OCI-LY3 (cell line): ENCODE data around the gene RPS19.

ENCODE experiments used
- H2AFZ ChIP-seq: fragments of 200-600, 300-600 bp; shearing (Covaris generic); 2 replicates; pipeline ENCODE4 v1.6.0; 2014; ENCODE audit warnings: antibody characterized with exemption, low read depth, low read length
- H3K27ac ChIP-seq: fragments of 200-600, 300-600 bp; sonication (generic); 2 replicates; pipeline ENCODE4 v1.5.1; 2014; ENCODE audit warnings: mild to moderate bottlenecking, low read length, moderate library complexity, mixed read lengths
- H3K27me3 ChIP-seq: fragments of 200-600, 300-600 bp; sonication (generic); 2 replicates; pipeline ENCODE4 v1.6.1; 2014; ENCODE audit warnings: low read depth, low read length, mixed read lengths
- H3K36me3 ChIP-seq: fragments of 200-600, 300-600 bp; sonication (generic); replicated peaks from 2 replicates; pipeline ENCODE3; 2014; ENCODE audit warnings: low read depth, low read length, mixed read lengths
- H3K4me1 ChIP-seq: fragments of 300-600, 200-600 bp; sonication (generic); 2 replicates; pipeline ENCODE4 v1.6.1; 2014; ENCODE audit warnings: low read length, mixed read lengths
- H3K4me2 ChIP-seq: fragments of 200-600, 300-600 bp; sonication (generic); 2 replicates; pipeline ENCODE4 v1.6.1; 2014; ENCODE audit warnings: low read length, mixed read lengths
- H3K4me3 ChIP-seq: fragments of 300-600, 200-600 bp; sonication (generic); 2 replicates; pipeline ENCODE4 v1.5.1; 2014; ENCODE audit warnings: antibody characterized with exemption, mild to moderate bottlenecking, low read length, moderate library complexity
- H3K79me2 ChIP-seq: fragments of 300-600, 200-600 bp; shearing (Covaris generic); 2 replicates; pipeline ENCODE4 v1.6.1; 2014; ENCODE audit warnings: mild to moderate bottlenecking, low read length, mixed read lengths
- H3K9ac ChIP-seq: fragments of 300-600, 200-600 bp; shearing (Covaris generic); 2 replicates; pipeline ENCODE4 v1.6.0; 2014; ENCODE audit warnings: mild to moderate bottlenecking, low read length, moderate library complexity
- H3K9me3 ChIP-seq: fragments of 200-600, 300-600 bp; shearing (Covaris generic); 2 replicates; pipeline ENCODE4 v1.6.1; 2014; ENCODE audit warnings: low read length, mixed read lengths; ENCODE audit not compliant: insufficient read depth
- H4K20me1 ChIP-seq: fragments of 200-600, 300-600 bp; sonication (generic); 2 replicates; pipeline ENCODE4 v1.6.1; 2016; ENCODE audit warnings: low read length, mixed read lengths; ENCODE audit not compliant: insufficient read depth
- EZH2phosphoT487 ChIP-seq: fragments of 200-600 bp; shearing (Covaris generic); IDR thresholded peaks from 2 replicates; pipeline ENCODE4 v1.6.1; 2018; ENCODE audit warnings: antibody characterized with exemption, mixed run types, low read depth
- TF ChIP-seq, protein P1 (sequence below): fragments of 200-600, 300-600 bp; sonication (generic); IDR thresholded peaks from 2 replicates; pipeline ENCODE4 v1.5.1; 2014; ENCODE audit warnings: antibody characterized with exemption, low read length, low read depth

Gene RPS19

DNA sequence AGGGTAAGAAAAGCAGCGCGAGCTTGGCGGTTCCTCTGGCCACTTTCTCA lies 15.2 kb upstream of the RPS19 start, which contains the start of gene DMRTC2:
Gene DMRTC2, plus strand, starts transcription at position 42 of the 50 bp plus-strand sequence. CDS start 2,387 bp downstream, outside the sequence.
- H3K36me3 ChIP-seq = no peaks in the 10 kb centered on the region
- TF ChIP-seq, protein P1, sequence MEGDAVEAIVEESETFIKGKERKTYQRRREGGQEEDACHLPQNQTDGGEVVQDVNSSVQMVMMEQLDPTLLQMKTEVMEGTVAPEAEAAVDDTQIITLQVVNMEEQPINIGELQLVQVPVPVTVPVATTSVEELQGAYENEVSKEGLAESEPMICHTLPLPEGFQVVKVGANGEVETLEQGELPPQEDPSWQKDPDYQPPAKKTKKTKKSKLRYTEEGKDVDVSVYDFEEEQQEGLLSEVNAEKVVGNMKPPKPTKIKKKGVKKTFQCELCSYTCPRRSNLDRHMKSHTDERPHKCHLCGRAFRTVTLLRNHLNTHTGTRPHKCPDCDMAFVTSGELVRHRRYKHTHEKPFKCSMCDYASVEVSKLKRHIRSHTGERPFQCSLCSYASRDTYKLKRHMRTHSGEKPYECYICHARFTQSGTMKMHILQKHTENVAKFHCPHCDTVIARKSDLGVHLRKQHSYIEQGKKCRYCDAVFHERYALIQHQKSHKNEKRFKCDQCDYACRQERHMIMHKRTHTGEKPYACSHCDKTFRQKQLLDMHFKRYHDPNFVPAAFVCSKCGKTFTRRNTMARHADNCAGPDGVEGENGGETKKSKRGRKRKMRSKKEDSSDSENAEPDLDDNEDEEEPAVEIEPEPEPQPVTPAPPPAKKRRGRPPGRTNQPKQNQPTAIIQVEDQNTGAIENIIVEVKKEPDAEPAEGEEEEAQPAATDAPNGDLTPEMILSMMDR = no peak
- TF ChIP-seq EZH2phosphoT487 = no peak

DNA sequence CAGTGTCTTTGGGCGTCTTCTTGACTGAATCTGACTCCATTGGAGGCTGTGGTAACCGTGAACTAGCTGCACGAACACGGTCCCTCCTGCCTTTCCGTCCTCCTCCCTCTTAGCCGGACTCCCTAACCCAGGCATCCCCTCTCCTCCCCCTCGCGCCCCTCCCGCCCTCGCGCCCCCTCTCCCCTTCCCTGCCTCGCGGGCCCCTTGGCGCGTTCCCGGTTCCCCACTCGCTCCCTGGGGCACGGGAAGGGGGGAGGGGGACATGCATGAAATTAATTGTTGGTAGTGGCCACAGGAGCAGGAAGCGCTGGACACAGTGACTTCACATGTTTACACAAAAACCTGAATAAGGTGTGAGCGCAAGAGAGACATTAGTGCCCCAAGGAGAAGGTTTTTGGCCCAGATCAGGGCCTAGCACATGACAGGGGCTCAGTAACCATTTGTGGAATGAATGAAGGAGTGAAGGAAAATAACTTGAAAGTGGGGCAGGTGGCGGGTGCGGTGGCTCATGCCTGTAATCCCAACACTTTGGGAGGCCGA lies 14.9 kb upstream of the RPS19 start:
- TF ChIP-seq, protein P1 = no peak
- TF ChIP-seq EZH2phosphoT487 = no peak
- Histone ChIP-seq H3K4me1 (no peaks in the 10 kb centered on the region), H3K9ac (no peak overlapping the region), H3K79me2 (no peaks in the 10 kb centered on the region), H3K4me3 (no peak overlapping the region), H3K36me3 (no peaks in the 10 kb centered on the region), H3K4me2 (no peak overlapping the region), H3K27me3 (peaks cover 12% of the 10 kb centered on the region), H3K9me3 (no peaks in the 10 kb centered on the region), H3K27ac (no peak overlapping the region), H2AFZ (no peak overlapping the region), H4K20me1 (no peaks in the 10 kb centered on the region)

More for the DNA sequence above, 15.2 kb upstream of the RPS19 start, which contains the start of gene DMRTC2:
- H3K79me2 ChIP-seq = no peaks in the 10 kb centered on the region
- no peak within 1 kb of the TSS for H2AFZ ChIP-seq
- H3K27ac ChIP-seq = no peak within 1 kb of the TSS
- no peak within 1 kb of the TSS for H3K4me2 ChIP-seq
- H3K4me3 ChIP-seq = no peak within 1 kb of the TSS
- H4K20me1 ChIP-seq = no peaks in the 10 kb centered on the region
- H3K27me3 ChIP-seq = peaks cover 14% of the 10 kb centered on the region; the same call in 1 of the 2 replicates
- no peaks in the 10 kb centered on the region for H3K9me3 ChIP-seq
- no peak within 1 kb of the TSS for H3K9ac ChIP-seq
- no peaks in the 10 kb centered on the region for H3K4me1 ChIP-seq

DNA sequence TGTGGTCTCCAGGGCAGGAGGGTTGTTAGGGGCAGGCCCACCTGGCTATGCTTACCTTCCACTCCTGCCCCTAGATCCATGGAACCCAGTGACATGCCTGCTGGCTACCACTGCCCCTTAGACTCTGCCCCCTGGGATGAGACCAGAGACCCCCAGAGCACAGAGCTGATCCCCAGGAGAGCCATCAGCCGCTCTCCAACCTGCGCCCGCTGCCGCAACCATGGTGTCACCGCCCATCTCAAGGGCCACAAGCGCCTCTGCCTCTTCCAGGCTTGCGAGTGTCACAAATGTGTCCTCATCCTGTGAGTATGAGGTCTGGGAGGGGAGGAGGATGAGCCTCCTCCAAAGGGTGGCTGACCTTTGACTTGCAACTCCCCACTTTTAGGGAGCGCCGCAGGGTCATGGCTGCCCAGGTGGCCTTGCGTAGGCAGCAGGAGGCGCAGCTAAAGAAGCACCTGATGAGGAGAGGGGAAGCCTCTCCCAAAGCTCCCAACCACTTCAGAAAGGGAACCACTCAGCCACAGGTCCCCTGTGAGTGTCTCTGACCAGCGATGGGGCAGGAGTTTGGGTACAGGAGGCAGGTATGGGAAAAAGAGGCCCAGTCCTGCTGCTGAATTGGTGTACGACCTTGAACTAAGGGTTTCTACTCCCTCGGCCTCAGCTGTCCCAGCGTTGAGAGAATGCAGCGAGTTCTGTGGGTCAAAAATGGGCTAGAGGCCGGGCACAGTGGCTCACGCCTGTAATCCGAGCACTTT lies 12.5 kb upstream of the RPS19 start:
- H3K27ac ChIP-seq = no peak overlapping the region
- no peak overlapping the region for H2AFZ ChIP-seq
- no peaks in the 10 kb centered on the region for H3K4me1 ChIP-seq
- no peak overlapping the region for H3K9ac ChIP-seq
- H4K20me1 ChIP-seq = no peaks in the 10 kb centered on the region
- no peak for TF ChIP-seq EZH2phosphoT487
- peaks cover 31% of the 10 kb centered on the region for H3K27me3 ChIP-seq
- H3K4me2 ChIP-seq = no peak overlapping the region
- H3K9me3 ChIP-seq = no peaks in the 10 kb centered on the region
- no peak overlapping the region for H3K4me3 ChIP-seq
- H3K79me2 ChIP-seq = no peaks in the 10 kb centered on the region
- H3K36me3 ChIP-seq = no peaks in the 10 kb centered on the region

DNA sequence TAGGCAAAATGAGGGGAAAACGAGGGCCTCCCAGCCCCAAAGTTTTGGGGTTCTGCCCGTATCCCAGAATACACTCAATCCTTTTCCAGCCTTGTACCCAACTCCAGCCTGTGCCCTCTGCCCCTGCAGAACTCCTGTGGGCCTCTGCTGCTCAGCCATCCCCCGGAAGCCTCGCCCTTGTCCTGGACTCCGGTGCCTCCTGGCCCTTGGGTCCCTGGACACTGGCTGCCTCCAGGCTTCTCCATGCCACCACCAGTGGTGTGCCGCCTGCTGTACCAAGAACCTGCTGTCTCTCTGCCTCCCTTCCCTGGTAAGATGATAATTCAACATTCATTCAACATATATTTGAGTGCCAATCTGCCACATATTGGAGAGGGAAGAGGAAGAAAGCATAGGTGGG lies 11.4 kb upstream of the RPS19 start:
- Histone ChIP-seq H4K20me1 (no peaks in the 10 kb centered on the region), H2AFZ (no peak overlapping the region), H3K4me1 (no peaks in the 10 kb centered on the region), H3K9me3 (no peaks in the 10 kb centered on the region), H3K4me3 (no peak overlapping the region), H3K36me3 (no peaks in the 10 kb centered on the region), H3K9ac (no peak overlapping the region), H3K79me2 (no peaks in the 10 kb centered on the region), H3K27me3 (peaks cover 42% of the 10 kb centered on the region), H3K4me2 (no peak overlapping the region), H3K27ac (no peak overlapping the region)
- TF ChIP-seq, protein P1 = no peak
- no peak for TF ChIP-seq EZH2phosphoT487
